Fibroblast of pulmonary artery (primary cell): ENCODE data around the gene LMNA.

Experiments used
- DNase-seq: peaks from one replicate; pipeline ENCODE4 v3.0.0-alpha.2; 2010; ENCODE audit warnings: low read depth
- H3K4me3 ChIP-seq: replicated peaks from 2 replicates; pipeline ENCODE4 v1.5.1; 2011; ENCODE audit warnings: low read depth, mild to moderate bottlenecking, control low read depth, low read length, moderate library complexity
- CTCF ChIP-seq: IDR thresholded peaks from 2 replicates; pipeline ENCODE4 v1.5.1; 2011; ENCODE audit warnings: mild to moderate bottlenecking, control low read depth, low read length, inconsistent platforms; ENCODE audit errors: missing control alignments

LMNA gene

GRCh38 chr1:156081180-156081916 is 33.2 kb upstream of the LMNA start:
- DNase-seq: peak; percentile 16
- TF ChIP-seq CTCF: no peak
- H3K4me3 ChIP-seq: peak overlapping the region; percentile 87

- DNase-seq: peak; percentile 16
- TF ChIP-seq CTCF: no peak
- peak overlapping the region; percentile 87 for H3K4me3 ChIP-seq
These were observed 32.6 kb upstream of the LMNA start for GRCh38 chr1:156081917-156082308.

- peak within 1 kb of the TSS; percentile 87 for H3K4me3 ChIP-seq
- DNase-seq: peak; percentile 72
- TF ChIP-seq CTCF: no peak
These were observed 32.0 kb upstream of the LMNA start, which contains the start of gene MEX3A for GRCh38 chr1:156082309-156083091. Gene MEX3A (minus strand): TSS chr1:156082465. CDS start chr1:156081998, 467 bp downstream.

GRCh38 chr1:156083800-156084790 is 30.4 kb upstream of the LMNA start:
- no peak for TF ChIP-seq CTCF
- no peak for DNase-seq
- peak overlapping the region; percentile 87 for H3K4me3 ChIP-seq

GRCh38 chr1:156086256-156086662 is 28.3 kb upstream of the LMNA start:
- H3K4me3 ChIP-seq: no peak overlapping the region
- peak; percentile 90 for DNase-seq
- no peak for TF ChIP-seq CTCF

GRCh38 chr1:156089704-156090103 is 24.8 kb upstream of the LMNA start:
- no peak for DNase-seq
- no peak overlapping the region for H3K4me3 ChIP-seq
- no peak for TF ChIP-seq CTCF
